Breast epithelium (tissue), 3 donors: ENCODE measurements around the gene ALKBH5.

Experiments
- POLR2A ChIP-seq: fragments of 450-650 bp; IDR thresholded peaks from one replicate; pipeline ENCODE4 v1.6.1; 2016; ENCODE audit warnings: antibody characterized with exemption, mild to moderate bottlenecking, moderate library complexity
- TF ChIP-seq, protein P1 (sequence below), 3 donors: fragments of 450-650 bp; IDR thresholded peaks; one replicate each; pipeline ENCODE4 v1.5.1; 2016 to 2017; ENCODE audit warnings: antibody characterized with exemption in 3 of 3, mild to moderate bottlenecking in 3 of 3, moderate library complexity in 3 of 3

DNA sequence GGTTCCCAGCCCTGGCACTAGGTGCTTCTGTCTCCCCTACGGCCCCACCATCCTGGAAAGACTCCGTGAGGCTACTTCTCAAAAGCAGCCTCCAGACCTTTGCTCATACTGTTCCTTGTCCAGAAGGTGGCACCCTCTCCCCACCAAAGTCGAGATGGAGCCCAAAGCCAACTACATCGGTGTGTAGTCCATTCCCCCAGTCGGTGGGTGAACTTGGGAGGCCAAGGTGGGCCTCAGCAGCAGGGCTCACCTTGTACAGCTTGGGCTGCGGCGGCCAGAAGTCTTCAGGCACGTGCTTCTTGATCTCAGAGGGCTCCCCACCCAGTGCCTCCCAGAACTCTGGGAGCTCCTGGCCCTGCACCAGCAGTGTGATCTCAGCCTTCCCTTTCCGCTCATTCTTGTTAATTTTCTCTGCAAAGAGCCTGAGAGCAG lies 64.7 kb downstream of the ALKBH5 start:
- TF ChIP-seq POLR2A = no peak
- TF ChIP-seq, protein P1, sequence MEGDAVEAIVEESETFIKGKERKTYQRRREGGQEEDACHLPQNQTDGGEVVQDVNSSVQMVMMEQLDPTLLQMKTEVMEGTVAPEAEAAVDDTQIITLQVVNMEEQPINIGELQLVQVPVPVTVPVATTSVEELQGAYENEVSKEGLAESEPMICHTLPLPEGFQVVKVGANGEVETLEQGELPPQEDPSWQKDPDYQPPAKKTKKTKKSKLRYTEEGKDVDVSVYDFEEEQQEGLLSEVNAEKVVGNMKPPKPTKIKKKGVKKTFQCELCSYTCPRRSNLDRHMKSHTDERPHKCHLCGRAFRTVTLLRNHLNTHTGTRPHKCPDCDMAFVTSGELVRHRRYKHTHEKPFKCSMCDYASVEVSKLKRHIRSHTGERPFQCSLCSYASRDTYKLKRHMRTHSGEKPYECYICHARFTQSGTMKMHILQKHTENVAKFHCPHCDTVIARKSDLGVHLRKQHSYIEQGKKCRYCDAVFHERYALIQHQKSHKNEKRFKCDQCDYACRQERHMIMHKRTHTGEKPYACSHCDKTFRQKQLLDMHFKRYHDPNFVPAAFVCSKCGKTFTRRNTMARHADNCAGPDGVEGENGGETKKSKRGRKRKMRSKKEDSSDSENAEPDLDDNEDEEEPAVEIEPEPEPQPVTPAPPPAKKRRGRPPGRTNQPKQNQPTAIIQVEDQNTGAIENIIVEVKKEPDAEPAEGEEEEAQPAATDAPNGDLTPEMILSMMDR (IDR thresholded peaks at IDR 0.05) = peak; percentile 22 to 72 (median 63)
